Measurements from ENCODE around the gene HOXB9. TPM values are rescaled to one million over a fixed set of nuclear protein-coding genes. Genes with fewer than 3 reads are reported as not detected.

The HOXB9 gene
- polyA plus RNA-seq, 3 donors from 2014 or later, result not detected

GRCh38 chr17:48579760-48580554 is 46.2 kb downstream of the HOXB9 start:
- Mint-ChIP-seq H3K9me3 (no peaks in the 10 kb centered on the region), H3K4me3 (peak overlapping the region; percentile 87 to 97 (median 94)), H3K36me3 (peaks cover 0 to 4% (median 0%) of the 10 kb centered on the region in 3 donors), H3K27ac (peak overlapping the region in 1 of 6 donors; percentile 53), H3K27me3 (ENCODE audit: low read depth in 3 of 3) (peaks cover 22 to 35% (median 33%) of the 10 kb centered on the region in 3 donors), H3K4me1 (peaks cover 48 to 84% of the 10 kb centered on the region in 2 donors)
- DNase-seq, result no peak

DNA sequence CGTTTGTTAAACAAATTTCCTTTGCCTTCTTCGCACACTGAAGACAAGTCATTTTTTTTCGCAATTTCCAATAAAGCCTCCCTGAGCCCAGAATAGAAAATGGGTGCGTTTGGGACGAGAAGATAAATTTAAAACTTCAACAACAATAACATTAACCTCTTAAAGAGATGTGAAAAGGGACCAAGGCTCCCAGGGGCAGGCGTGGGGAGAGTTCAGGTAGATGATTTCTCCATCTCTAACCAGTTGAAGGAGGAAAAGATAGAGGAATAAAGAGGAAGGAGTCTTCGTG is 46.7 kb downstream of the HOXB9 start:
- peaks cover 0 to 4% (median 0%) of the 10 kb centered on the region in 3 donors for H3K36me3 Mint-ChIP-seq
- no peaks in the 10 kb centered on the region for H3K9me3 Mint-ChIP-seq
- peaks cover 50 to 85% of the 10 kb centered on the region in 2 donors for H3K4me1 Mint-ChIP-seq
- H3K27me3 Mint-ChIP-seq (ENCODE audit: low read depth in 3 of 3), result peaks cover 20 to 35% (median 31%) of the 10 kb centered on the region in 3 donors
- no peak for DNase-seq
- H3K4me3 Mint-ChIP-seq, result peak overlapping the region; percentile 87 to 97 (median 94)
- H3K27ac Mint-ChIP-seq, result peak overlapping the region in 3 of 6 donors; percentile 86 to 91 (median 89)

GRCh38 chr17:48578616-48579470 is 47.3 kb downstream of the HOXB9 start:
- Mint-ChIP-seq H3K27me3 (ENCODE audit: low read depth in 3 of 3) (peaks cover 16 to 31% (median 31%) of the 10 kb centered on the region in 3 donors), H3K9me3 (no peaks in the 10 kb centered on the region), H3K27ac (peak overlapping the region; percentile 57 to 93 (median 88)), H3K36me3 (peaks cover 0 to 4% (median 0%) of the 10 kb centered on the region in 3 donors), H3K4me3 (peak overlapping the region; percentile 87 to 97 (median 94)), H3K4me1 (peaks cover 54 to 87% of the 10 kb centered on the region in 2 donors)
- DNase-seq, result no peak

DNA sequence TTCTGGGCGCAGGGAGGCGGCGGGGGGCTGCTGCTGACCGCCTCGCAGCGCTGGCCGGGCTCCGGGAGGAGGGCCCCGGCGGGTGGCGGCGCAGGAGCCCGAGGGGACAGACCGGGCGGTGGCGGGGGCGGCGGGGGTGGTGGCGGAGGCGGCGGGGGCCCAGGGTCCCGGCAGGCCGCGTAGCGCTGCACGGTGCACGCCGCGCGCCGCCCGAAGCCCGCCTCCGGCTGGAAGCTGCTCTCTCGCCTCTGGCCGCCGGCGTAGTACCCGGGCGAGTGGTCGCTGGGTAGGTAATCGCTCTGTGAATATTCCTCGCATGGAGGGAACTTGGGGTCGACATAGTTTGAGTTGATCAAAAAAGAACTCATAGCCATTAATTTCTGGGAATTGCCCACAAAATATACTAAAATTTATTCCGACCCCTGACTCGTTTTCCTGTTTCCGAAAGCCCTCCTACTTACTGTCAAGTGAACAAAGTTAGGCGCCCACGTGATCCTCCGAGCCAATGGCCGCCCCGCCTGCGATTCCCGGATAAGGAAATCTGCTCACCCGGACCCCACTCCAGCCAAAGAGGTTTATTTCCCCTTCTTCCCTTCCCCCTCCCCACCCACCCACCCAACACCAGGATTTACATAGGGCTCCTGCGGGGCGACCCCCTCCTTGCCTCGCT is 48.1 kb downstream of the HOXB9 start, which contains the start of gene HOXB4:
HOXB4 (minus strand) TSS at position 405 of the 670 bp plus-strand sequence; CDS start at position 374, 31 bp downstream.
- peak; percentile 74 to 76 (median 74) for DNase-seq
- Mint-ChIP-seq H3K27me3 (ENCODE audit: low read depth in 3 of 3) (peaks cover 14 to 31% (median 27%) of the 10 kb centered on the region in 3 donors), H3K4me3 (peak within 1 kb of the TSS; percentile 87 to 97 (median 94)), H3K4me1 (peaks cover 60 to 91% of the 10 kb centered on the region in 2 donors), H3K9me3 (no peaks in the 10 kb centered on the region), H3K36me3 (peaks cover 0 to 4% (median 0%) of the 10 kb centered on the region in 3 donors), H3K27ac (peak within 1 kb of the TSS; percentile 78 to 93 (median 91))

DNA sequence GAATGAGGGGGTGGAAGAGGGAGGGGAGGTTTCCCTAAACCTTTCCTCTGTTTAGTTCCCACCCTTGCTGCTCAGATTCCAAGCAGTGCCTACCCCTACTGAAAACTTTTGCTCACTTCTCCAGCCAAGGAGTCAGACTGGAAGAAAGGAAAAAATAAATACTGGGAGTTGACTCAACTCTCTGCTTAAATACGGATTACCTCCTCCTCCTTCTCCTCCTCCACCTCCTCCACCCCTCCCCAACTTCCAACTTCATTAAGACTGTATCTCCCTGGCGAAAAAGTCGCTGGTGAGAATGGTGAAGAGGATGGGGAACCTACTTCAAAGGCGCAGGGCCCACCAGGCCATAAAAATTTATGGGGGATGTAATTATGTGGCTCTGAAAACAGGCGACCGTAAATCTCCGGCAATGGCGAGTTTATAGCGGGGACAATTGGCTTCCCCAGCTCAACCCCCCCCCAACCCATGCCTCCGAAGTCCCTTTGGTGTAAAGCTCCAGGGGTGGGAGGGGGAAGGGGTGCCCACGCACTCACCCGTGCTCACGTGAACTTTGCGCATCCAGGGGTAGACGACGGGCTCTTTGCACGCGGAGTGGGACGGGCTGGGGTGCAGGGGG is 48.7 kb downstream of the HOXB9 start:
- Mint-ChIP-seq H3K27ac (peak overlapping the region in 5 of 6 donors; percentile 28 to 89 (median 84)), H3K4me3 (peak overlapping the region; percentile 83 to 90 (median 87)), H3K36me3 (peaks cover 0 to 4% (median 0%) of the 10 kb centered on the region in 3 donors), H3K9me3 (no peaks in the 10 kb centered on the region), H3K4me1 (peaks cover 58 to 89% of the 10 kb centered on the region in 2 donors), H3K27me3 (ENCODE audit: low read depth in 3 of 3) (peaks cover 14 to 27% (median 21%) of the 10 kb centered on the region in 3 donors)
- DNase-seq, result no peak

DNA sequence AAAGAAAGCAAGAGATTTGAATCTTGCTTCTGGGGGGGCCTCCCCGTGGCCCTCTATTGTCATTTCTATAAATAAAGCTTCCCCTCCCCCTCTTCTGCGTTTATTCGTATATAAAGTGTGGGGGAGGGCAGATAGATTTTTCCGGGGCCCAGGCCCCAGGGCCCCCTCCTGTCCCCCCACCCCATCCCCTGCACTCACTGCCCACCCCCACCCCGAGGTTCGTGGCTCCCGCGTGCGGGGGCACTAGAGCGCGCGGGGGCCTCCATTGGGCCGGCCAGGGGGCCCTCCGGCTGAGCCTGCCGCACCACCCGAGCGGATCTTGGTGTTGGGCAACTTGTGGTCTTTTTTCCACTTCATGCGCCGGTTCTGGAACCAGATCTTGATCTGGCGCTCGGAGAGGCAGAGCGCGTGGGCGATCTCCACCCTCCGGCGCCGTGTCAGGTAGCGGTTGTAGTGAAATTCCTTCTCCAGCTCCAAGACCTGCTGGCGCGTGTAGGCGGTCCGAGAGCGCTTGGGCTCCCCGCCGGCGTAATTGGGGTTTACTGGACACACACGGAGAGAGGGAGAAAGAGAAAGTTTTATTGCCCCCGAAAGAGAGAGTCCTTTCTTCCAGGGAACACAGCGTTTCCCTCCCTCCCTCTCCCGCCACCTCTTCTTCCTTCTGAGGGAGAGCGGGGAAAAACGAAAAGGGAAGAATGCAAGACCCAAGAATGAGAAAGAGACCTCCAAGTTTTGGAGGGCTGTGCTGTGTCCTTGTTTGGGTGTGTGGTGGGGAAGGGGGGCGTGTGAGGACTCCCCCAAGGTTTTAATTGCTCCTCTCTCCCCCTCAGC is 49.5 kb downstream of the HOXB9 start:
- Mint-ChIP-seq H3K4me1 (peaks cover 53 to 82% of the 10 kb centered on the region in 2 donors), H3K27ac (peak overlapping the region in 2 of 6 donors; percentile 59 to 72), H3K9me3 (no peaks in the 10 kb centered on the region), H3K27me3 (ENCODE audit: low read depth in 3 of 3) (peaks cover 14 to 24% (median 19%) of the 10 kb centered on the region in 3 donors), H3K36me3 (peaks cover 0 to 7% (median 3%) of the 10 kb centered on the region in 3 donors), H3K4me3 (peak overlapping the region; percentile 83 to 90 (median 87))
- DNase-seq, result no peak

DNA sequence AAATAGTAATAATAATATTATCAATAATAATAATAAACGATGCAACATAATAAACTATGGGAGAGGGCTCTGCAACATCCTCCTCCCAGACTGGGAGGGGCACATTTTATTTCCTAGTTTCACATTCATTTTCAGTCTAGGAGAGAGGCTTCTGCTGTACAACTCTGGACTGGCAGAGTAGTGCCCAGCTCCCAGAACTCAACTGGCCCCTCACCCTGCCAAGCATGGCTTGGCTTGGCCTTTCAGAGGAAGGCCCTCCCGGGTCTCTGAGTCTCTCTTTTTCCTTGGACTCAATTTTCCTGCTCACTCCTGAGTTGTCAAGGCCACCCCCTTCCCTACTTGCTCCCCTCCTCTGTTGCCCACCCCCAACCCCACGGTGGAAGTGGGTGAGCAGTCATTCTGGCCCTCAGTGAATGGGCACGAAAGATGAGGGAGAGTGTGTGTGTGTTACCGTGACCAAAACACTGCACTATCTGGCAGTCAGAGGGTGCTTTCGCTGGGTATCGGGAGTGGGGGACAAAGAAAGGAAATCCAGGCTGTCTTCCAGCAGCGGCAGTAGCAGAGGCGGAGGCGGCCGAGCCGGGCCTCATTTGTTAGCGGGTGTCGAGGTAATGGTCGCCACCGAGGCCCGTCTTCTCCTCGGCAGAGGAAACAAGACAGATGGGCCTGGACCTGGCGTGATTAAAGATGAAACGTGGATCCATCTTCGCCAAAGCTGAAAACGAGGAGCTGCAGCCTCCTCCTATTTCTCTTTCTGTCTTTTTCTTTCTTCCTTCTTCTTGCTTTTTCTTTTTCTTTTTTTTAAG is 50.3 kb downstream of the HOXB9 start:
- Mint-ChIP-seq H3K4me3 (peak overlapping the region; percentile 61 to 71 (median 66)), H3K27me3 (ENCODE audit: low read depth in 3 of 3) (peaks cover 11 to 19% (median 16%) of the 10 kb centered on the region in 3 donors), H3K36me3 (peaks cover 0 to 9% (median 7%) of the 10 kb centered on the region in 3 donors), H3K27ac (peak overlapping the region in 4 of 6 donors; percentile 24 to 63 (median 36)), H3K9me3 (no peaks in the 10 kb centered on the region), H3K4me1 (peaks cover 50 to 74% of the 10 kb centered on the region in 2 donors)
- DNase-seq, result no peak

GRCh38 chr17:48575066-48575582 is 51.0 kb downstream of the HOXB9 start:
- no peaks in the 10 kb centered on the region for H3K9me3 Mint-ChIP-seq
- peaks cover 11 to 14% (median 13%) of the 10 kb centered on the region in 3 donors for H3K27me3 Mint-ChIP-seq (ENCODE audit: low read depth in 3 of 3)
- DNase-seq, result no peak
- peak overlapping the region in 1 of 5 donors; percentile 33 for H3K4me3 Mint-ChIP-seq
- H3K4me1 Mint-ChIP-seq, result peaks cover 50 to 73% of the 10 kb centered on the region in 2 donors
- H3K36me3 Mint-ChIP-seq, result peaks cover 0 to 7% (median 7%) of the 10 kb centered on the region in 3 donors
- peak overlapping the region in 2 of 6 donors; percentile 7 to 31 for H3K27ac Mint-ChIP-seq

- Mint-ChIP-seq H3K4me3 (peak overlapping the region in 1 of 5 donors; percentile 45), H3K27me3 (ENCODE audit: low read depth in 3 of 3) (peaks cover 8 to 11% (median 9%) of the 10 kb centered on the region in 3 donors), H3K4me1 (peaks cover 48 to 68% of the 10 kb centered on the region in 2 donors), H3K9me3 (no peaks in the 10 kb centered on the region), H3K27ac (peak overlapping the region in 1 of 6 donors; percentile 7), H3K36me3 (peaks cover 0 to 10% (median 7%) of the 10 kb centered on the region in 3 donors)
- DNase-seq, result no peak
Measured at GRCh38 chr17:48574505-48575065, 51.6 kb downstream of the HOXB9 start.

- H3K4me1 Mint-ChIP-seq, result peaks cover 26 to 42% of the 10 kb centered on the region in 2 donors
- H3K27me3 Mint-ChIP-seq (ENCODE audit: low read depth in 3 of 3), result peaks cover 0 to 4% (median 0%) of the 10 kb centered on the region in 3 donors
- no peak overlapping the region for H3K4me3 Mint-ChIP-seq
- H3K9me3 Mint-ChIP-seq, result no peaks in the 10 kb centered on the region
- peak overlapping the region in 2 of 6 donors; percentile 18 to 52 for H3K27ac Mint-ChIP-seq
- H3K36me3 Mint-ChIP-seq, result peaks cover 0 to 17% (median 7%) of the 10 kb centered on the region in 3 donors
- DNase-seq, result no peak
Measured at GRCh38 chr17:48571826-48572417, 54.2 kb downstream of the HOXB9 start.

All from immature natural killer cell (primary cell).